Natural killer cell (primary cell): ENCODE results near the gene PACRG. TPM values are rescaled to one million over a fixed set of nuclear protein-coding genes. Genes with fewer than 3 reads are reported as not detected.

Source experiments
- ATAC-seq, 3 donors: fragments of 150-1000 bp in 2 of 3; fragments of 200-7000 bp in 1 of 3; cut with Tn5 transposase; 1 replicate in 1 of 3; 2 replicates in 2 of 3; pipeline ENCODE4 v1.10.0; 2021; ENCODE audit warnings: mild to moderate bottlenecking in 2 of 3, moderate library complexity in 2 of 3
- DNase-seq, 2 donors: peaks; one replicate each; pipeline versions ENCODE4 v3.0.0 to v3.0.0-alpha.2; 2013 to 2021; ENCODE audit warnings: mixed read lengths in 1 of 2
- H3K27ac ChIP-seq: one replicate; pipeline ENCODE4 v1.5.1; 2013; ENCODE audit warnings: mild to moderate bottlenecking, low read length
- H3K27me3 ChIP-seq: one replicate; pipeline ENCODE4 v1.6.1; 2013; ENCODE audit warnings: low read length; ENCODE audit not compliant: control insufficient read depth, insufficient read depth
- H3K36me3 ChIP-seq: one replicate; pipeline ENCODE4 v1.6.1; 2013; ENCODE audit warnings: low read length; ENCODE audit not compliant: control insufficient read depth, insufficient read depth
- H3K4me1 ChIP-seq: one replicate; pipeline ENCODE4 v1.6.1; 2013; ENCODE audit warnings: low read length; ENCODE audit not compliant: control insufficient read depth, insufficient read depth
- H3K4me3 ChIP-seq: one replicate; pipeline ENCODE4 v1.5.1; 2013; ENCODE audit warnings: low read length
- H3K9me3 ChIP-seq: one replicate; pipeline ENCODE4 v1.6.1; 2013; ENCODE audit warnings: low read length; ENCODE audit not compliant: control insufficient read depth, insufficient read depth
- H3K27ac Mint-ChIP-seq, 2 donors: one replicate each; pipeline ENCODE4 v1.8.0; 2022; ENCODE audit warnings: mild to moderate bottlenecking in 2 of 2, mixed read lengths in 2 of 2, moderate library complexity in 1 of 2
- H3K27me3 Mint-ChIP-seq, 2 donors: one replicate each; pipeline ENCODE4 v1.8.0; 2022; ENCODE audit warnings: low read depth in 2 of 2, mixed read lengths in 2 of 2
- H3K36me3 Mint-ChIP-seq: one replicate; pipeline ENCODE4 v1.8.0; 2022; ENCODE audit warnings: mixed read lengths
- H3K4me1 Mint-ChIP-seq, 2 donors: one replicate each; pipeline ENCODE4 v1.8.0; 2022; ENCODE audit warnings: mixed read lengths in 2 of 2
- H3K4me3 Mint-ChIP-seq: one replicate; pipeline ENCODE4 v1.8.0; 2022; ENCODE audit warnings: mild to moderate bottlenecking, moderate library complexity, mixed read lengths
- H3K9me3 Mint-ChIP-seq, 2 donors: one replicate each; pipeline ENCODE4 v1.8.0; 2022; ENCODE audit warnings: mixed read lengths in 2 of 2
- CTCF ChIP-seq: fragments of 200-600 bp; IDR thresholded peaks from one replicate; pipeline ENCODE4 v1.8.0; 2022; ENCODE audit warnings: antibody characterized with exemption
- WGBS: methylation state at CpG from one replicate; pipeline ENCODE4 v1.1.7; 2013; ENCODE audit warnings: missing lambda C conversion rate; ENCODE audit not compliant: insufficient coverage; 5-methylcytosine and 5-hydroxymethylcytosine counted together
- intact Hi-C: fragments of 100-400 bp; cut with micrococcal nuclease; formaldehyde crosslinking; loops from one replicate; pipeline ENCODE4 v1.14.2; 2022
- total RNA-seq, 4 donors: library from RNA; stranded (reverse); fragments of 120-200 nt in 1 of 4; gene quantifications; one replicate each; pipeline versions ENCODE4 v1.2.3 to v1.2.4, GENCODE V29; 2013 to 2022

The PACRG gene
- total RNA-seq, 3 donors from 2014 or later (not counting 1 experiment from before 2014, with no cell fraction given) = 0.52 TPM; not detected in 2

DNA sequence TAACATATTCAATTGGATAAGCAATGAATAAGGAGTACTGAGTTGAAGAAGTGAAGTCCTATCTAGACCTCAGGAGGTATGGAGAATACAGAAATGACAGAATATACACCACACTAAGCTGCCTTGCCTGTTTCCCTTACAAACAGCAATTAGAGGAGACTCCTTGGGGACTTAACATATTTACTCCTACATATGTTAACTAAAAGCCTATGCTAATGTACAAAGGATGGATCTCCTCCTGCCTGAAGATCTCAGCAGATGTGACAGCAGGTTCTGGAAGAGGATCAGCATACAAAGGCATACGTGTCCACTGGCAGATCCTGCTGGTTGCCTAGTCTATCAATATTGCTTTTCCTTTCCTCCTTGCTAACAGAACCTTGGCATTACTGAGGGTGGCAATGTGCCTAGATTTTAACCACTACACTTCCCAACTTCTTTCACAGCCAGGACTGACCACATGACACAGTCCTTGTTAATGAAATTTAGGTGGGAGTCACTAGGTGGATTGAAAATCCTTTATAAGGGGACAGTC is 29.8 kb upstream of the PACRG start:
- intact Hi-C loops = no loop called here
- Mint-ChIP-seq H3K4me3 (no peak overlapping the region), H3K36me3 (no peaks in the 10 kb centered on the region), H3K27me3 (peaks cover 2 to 16% of the 10 kb centered on the region in 2 donors), H3K4me1 (no peaks in the 10 kb centered on the region), H3K27ac (no peak overlapping the region), H3K9me3 (no peaks in the 10 kb centered on the region)
- Histone ChIP-seq H3K36me3 (no peaks in the 10 kb centered on the region), H3K4me1 (no peaks in the 10 kb centered on the region), H3K4me3 (no peak overlapping the region), H3K9me3 (no peaks in the 10 kb centered on the region), H3K27ac (no peak overlapping the region), H3K27me3 (no peaks in the 10 kb centered on the region)
- no peak for TF ChIP-seq CTCF
- no peak for DNase-seq
- no peak for ATAC-seq
- 90% methylated on average over 1 of the region's 1 CpG for WGBS

DNA sequence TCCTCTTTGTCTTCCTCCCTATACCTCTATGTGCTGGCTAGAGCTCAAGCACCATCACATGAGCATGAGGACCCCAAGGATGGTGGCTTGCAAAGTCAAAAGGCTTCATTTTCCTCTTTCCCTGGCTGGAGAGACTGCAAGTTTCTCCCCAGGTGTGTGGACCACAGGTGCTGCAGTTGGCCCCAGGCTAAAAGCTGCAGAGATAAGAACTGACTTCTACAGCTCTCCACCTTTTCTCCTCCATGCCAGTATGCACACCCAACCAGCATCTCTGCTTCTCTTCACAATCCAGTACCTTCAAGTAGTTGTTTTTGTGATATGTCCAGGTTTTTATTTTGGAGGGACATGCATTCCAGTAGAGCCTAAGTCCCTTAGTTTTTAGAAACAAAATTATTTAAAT is 29.3 kb upstream of the PACRG start:
- Mint-ChIP-seq H3K36me3 (no peaks in the 10 kb centered on the region), H3K27ac (no peak overlapping the region), H3K27me3 (peaks cover 2 to 16% of the 10 kb centered on the region in 2 donors), H3K4me1 (no peaks in the 10 kb centered on the region), H3K4me3 (no peak overlapping the region), H3K9me3 (no peaks in the 10 kb centered on the region)
- no peak for DNase-seq
- no peaks in the 10 kb centered on the region for H3K27me3 ChIP-seq
- no peaks in the 10 kb centered on the region for H3K4me1 ChIP-seq
- H3K9me3 ChIP-seq = no peaks in the 10 kb centered on the region
- H3K36me3 ChIP-seq = no peaks in the 10 kb centered on the region
- TF ChIP-seq CTCF = no peak
- intact Hi-C loops = no loop called here
- no peak overlapping the region for H3K4me3 ChIP-seq
- H3K27ac ChIP-seq = no peak overlapping the region
- ATAC-seq = no peak

GRCh38 chr6:162699961-162700360 is 27.8 kb upstream of the PACRG start:
- no peaks in the 10 kb centered on the region for H3K9me3 ChIP-seq
- Mint-ChIP-seq H3K27ac (no peak overlapping the region), H3K36me3 (no peaks in the 10 kb centered on the region), H3K27me3 (peaks cover 2 to 16% of the 10 kb centered on the region in 2 donors), H3K9me3 (no peaks in the 10 kb centered on the region), H3K4me1 (no peaks in the 10 kb centered on the region), H3K4me3 (no peak overlapping the region)
- H3K4me3 ChIP-seq = no peak overlapping the region
- DNase-seq = no peak
- H3K36me3 ChIP-seq = no peaks in the 10 kb centered on the region
- 71% methylated on average over 2 of the region's 2 CpGs for WGBS
- no peak overlapping the region for H3K27ac ChIP-seq
- intact Hi-C loops = no loop called here
- no peak for TF ChIP-seq CTCF
- no peak for ATAC-seq
- no peaks in the 10 kb centered on the region for H3K27me3 ChIP-seq
- H3K4me1 ChIP-seq = no peaks in the 10 kb centered on the region

DNA sequence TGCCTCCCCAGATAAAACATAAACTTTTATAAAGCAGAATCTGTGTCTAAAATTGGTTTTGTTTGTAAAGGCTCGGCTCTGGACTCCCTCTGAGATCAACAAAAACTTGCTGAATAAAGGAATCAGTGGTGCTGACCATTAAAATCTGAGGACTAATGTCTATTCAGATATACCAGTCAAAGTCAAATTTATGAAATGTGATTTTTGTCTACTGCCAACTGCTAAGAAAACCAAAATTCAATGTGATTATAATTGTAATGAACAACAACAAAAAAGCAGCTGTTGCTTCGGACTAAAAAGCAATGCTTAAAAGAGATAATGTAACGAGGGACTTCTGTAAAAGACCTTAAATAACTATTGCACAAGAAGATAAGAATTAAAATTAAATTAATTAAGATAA is 26.8 kb upstream of the PACRG start:
- 53% methylated on average over 1 of the region's 3 CpGs for WGBS

More for the DNA sequence above, 26.8 kb upstream of the PACRG start:
- H3K4me1 Mint-ChIP-seq = no peaks in the 10 kb centered on the region
- no peaks in the 10 kb centered on the region for H3K4me1 ChIP-seq
- no peak for TF ChIP-seq CTCF
- H3K9me3 Mint-ChIP-seq = no peaks in the 10 kb centered on the region
- H3K36me3 Mint-ChIP-seq = no peaks in the 10 kb centered on the region
- H3K27ac Mint-ChIP-seq = no peak overlapping the region
- intact Hi-C loops = no loop called here
- H3K36me3 ChIP-seq = no peaks in the 10 kb centered on the region
- no peak for DNase-seq
- peaks cover 2 to 16% of the 10 kb centered on the region in 2 donors for H3K27me3 Mint-ChIP-seq
- no peak overlapping the region for H3K4me3 ChIP-seq
- H3K27me3 ChIP-seq = no peaks in the 10 kb centered on the region
- no peak for ATAC-seq
- no peak overlapping the region for H3K27ac ChIP-seq
- no peak overlapping the region for H3K4me3 Mint-ChIP-seq
- H3K9me3 ChIP-seq = no peaks in the 10 kb centered on the region
